Panc1 (cell line): ENCODE data around the gene OSBPL10. TPM values are rescaled to one million over a fixed set of nuclear protein-coding genes. Genes with fewer than 3 reads are reported as not detected.

ENCODE experiments used
- ATAC-seq: fragments of 200-7000 bp; cut with Tn5 transposase; 2 replicates; pipeline ENCODE4 v1.9.1; 2020; ENCODE audit warnings: mild to moderate bottlenecking, moderate library complexity
- BruUV-seq: library from RNA; stranded (reverse); fragments of 400-500 nt; replicated peaks from 2 replicates; lab custom pipeline; 2021; lab: Mats Ljungman, UMichigan
- CTCF ChIA-PET: fragments of 300-600 bp; sonication (Branson Sonifier 250); formaldehyde crosslinking; loops from one replicate; lab custom pipeline; 2022; ENCODE audit warnings: antibody characterized with exemption; lab: Charles Lee
- POLR2A ChIA-PET: fragments of 300-600 bp; sonication (Branson Sonifier 250); formaldehyde crosslinking; loops from one replicate; lab custom pipeline; 2022; ENCODE audit warnings: antibody characterized with exemption; lab: Charles Lee
- DNase-seq: peaks from one replicate; pipeline ENCODE4 v3.0.0-alpha.2; 2010; ENCODE audit warnings: low read depth, low spot score
- H3K27ac ChIP-seq: 2 replicates; pipeline ENCODE4 v1.5.1; 2011; ENCODE audit warnings: mild to moderate bottlenecking, low read length, inconsistent platforms
- H3K27me3 ChIP-seq: fragments of 200-500 bp; sonication (Bioruptor generic); 2 replicates; pipeline ENCODE4 v1.6.0; 2014; ENCODE audit warnings: low read length, inconsistent platforms; ENCODE audit not compliant: control insufficient read depth, insufficient read depth
- H3K36me3 ChIP-seq: fragments of 200-500 bp; sonication (Bioruptor generic); 2 replicates; pipeline ENCODE4 v1.5.1; 2014; ENCODE audit warnings: inconsistent platforms, mild to moderate bottlenecking, low read length, moderate library complexity; ENCODE audit not compliant: control insufficient read depth, insufficient read depth
- H3K4me1 ChIP-seq: 2 replicates; pipeline ENCODE4 v1.5.1; 2011; ENCODE audit warnings: inconsistent platforms, mild to moderate bottlenecking, low read length, moderate library complexity; ENCODE audit not compliant: control insufficient read depth, insufficient read depth
- H3K4me3 ChIP-seq, 2 experiments: 2 replicates each; pipeline ENCODE4 v1.5.1; 2011 to 2012; ENCODE audit warnings: low read depth in 2 of 2, low read length in 2 of 2, mild to moderate bottlenecking in 2 of 2, inconsistent platforms in 1 of 2, moderate library complexity in 1 of 2
- H3K9me3 ChIP-seq: fragments of 200-500 bp; sonication (Bioruptor generic); 2 replicates; pipeline ENCODE4 v1.5.1; 2014; ENCODE audit warnings: low read depth, mild to moderate bottlenecking, inconsistent platforms, low read length, moderate library complexity; ENCODE audit not compliant: control insufficient read depth, insufficient read depth
- CTCF ChIP-seq: fragments of 450-650 bp; IDR thresholded peaks from 2 replicates; pipeline ENCODE4 v1.5.1; 2017; ENCODE audit warnings: mild to moderate bottlenecking
- POLR2AphosphoS5 ChIP-seq: IDR thresholded peaks from 2 replicates; pipeline ENCODE4 v1.6.1; 2012; ENCODE audit warnings: mild to moderate bottlenecking, low read depth, low read length, moderate library complexity
- REST ChIP-seq, 2 experiments: IDR thresholded peaks; 2 replicates each; pipeline ENCODE4 v1.6.1; 2011 to 2012; ENCODE audit warnings: low read depth in 2 of 2, control low read depth in 1 of 2, low read length in 1 of 2, mild to moderate bottlenecking in 1 of 2, moderate library complexity in 1 of 2; ENCODE audit not compliant: insufficient read depth in 1 of 2
- SIN3A ChIP-seq: IDR thresholded peaks from 2 replicates; pipeline ENCODE4 v1.6.1; 2012; ENCODE audit warnings: low read depth, mild to moderate bottlenecking, low read length, moderate library complexity, borderline replicate concordance; ENCODE audit not compliant: insufficient read depth
- TCF7L2 ChIP-seq: IDR thresholded peaks from 2 replicates; pipeline ENCODE4 v1.6.1; 2011; ENCODE audit warnings: mild to moderate bottlenecking, low read depth, low read length, inconsistent platforms
- in situ Hi-C: cut with HindIII; loops from 2 replicates; pipeline ENCODE4 v1.10.0; 2016; ENCODE audit warnings: low sequenced_read_pairs, low pct_unique_long_range_greater_than_20kb
- intact Hi-C: fragments of 100-400 bp; cut with micrococcal nuclease; formaldehyde crosslinking; loops from one replicate; pipeline ENCODE4 v1.10.0; 2022; ENCODE audit not compliant: unreplicated experiment
- total RNA-seq: library from RNA; stranded (reverse); gene quantifications from one replicate; pipeline ENCODE4 v1.2.1, GENCODE V29; 2021; ENCODE audit not compliant: unreplicated experiment

OSBPL10 gene
- total RNA-seq, 1 experiment from 2014 or later = 88.1 TPM

- Histone ChIP-seq H3K36me3 (no peaks in the 10 kb centered on the region), H3K4me1 (no peaks in the 10 kb centered on the region), H3K9me3 (no peaks in the 10 kb centered on the region), H3K27ac (no peak overlapping the region), H3K4me3 (no peak overlapping the region), H3K27me3 (no peaks in the 10 kb centered on the region)
- DNase-seq (no peak), ATAC-seq (no peak)
- no peak for TF ChIP-seq TCF7L2
- no peak for TF ChIP-seq POLR2AphosphoS5
- peak; percentile 34 for TF ChIP-seq CTCF
- no peak for TF ChIP-seq SIN3A
- no peak for TF ChIP-seq REST (IDR thresholded peaks at IDR 0.05; ENCODE audit: insufficient read depth in 1 of 2, low read depth in 2 of 2, low read length in 1 of 2)
- in situ Hi-C loops = no loop called here
- ChIA-PET CTCF (no interaction called here), POLR2A (no interaction called here)
- no TSS peak for BruUV-seq
- intact Hi-C loops = no loop called here
These were observed 256.4 kb downstream of the OSBPL10 start for GRCh38 chr3:31724651-31725050.

DNA sequence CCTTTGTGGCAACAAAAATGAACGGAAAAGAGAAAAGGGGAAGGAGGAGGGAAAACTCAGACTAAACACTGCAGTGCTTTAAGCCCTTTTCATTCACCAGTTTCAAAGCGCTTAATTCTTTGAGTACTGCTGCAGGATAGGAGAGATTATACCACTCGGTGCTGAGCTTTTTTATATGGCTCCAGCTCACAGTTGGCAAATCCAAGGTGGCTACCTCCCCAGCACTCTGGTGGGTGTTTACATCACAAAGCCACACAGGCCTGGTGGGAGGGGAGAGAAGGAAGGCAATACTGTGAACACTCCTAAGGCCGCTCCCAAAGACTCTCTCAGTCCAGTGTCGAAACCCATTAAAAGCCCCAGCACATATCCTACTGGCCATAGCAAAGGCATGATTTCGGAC, 256.9 kb downstream of the OSBPL10 start:
- DNase-seq (no peak), ATAC-seq (no peak)
- H3K4me3 ChIP-seq = no peak overlapping the region
- no peaks in the 10 kb centered on the region for H3K27me3 ChIP-seq
- intact Hi-C loops (no loop called here), in situ Hi-C loops (no loop called here)
- ChIA-PET POLR2A (no interaction called here), CTCF (no interaction called here)
- H3K4me1 ChIP-seq = no peaks in the 10 kb centered on the region
- no peaks in the 10 kb centered on the region for H3K36me3 ChIP-seq
- no peaks in the 10 kb centered on the region for H3K9me3 ChIP-seq
- no TSS peak for BruUV-seq
- no peak overlapping the region for H3K27ac ChIP-seq
- no peak for TF ChIP-seq SIN3A
- no peak for TF ChIP-seq CTCF
- no peak for TF ChIP-seq REST (IDR thresholded peaks at IDR 0.05; ENCODE audit: insufficient read depth in 1 of 2, low read depth in 2 of 2, low read length in 1 of 2)
- no peak for TF ChIP-seq TCF7L2
- TF ChIP-seq POLR2AphosphoS5 = no peak
